AML-193 (cell line): ENCODE data around the gene SNX9.
"Not testable (repeated sequence)": the region's sequence is repeated elsewhere in the genome, so short reads cannot be mapped to it uniquely, and the experiment has no call there.

ENCODE experiments used
- DNase-seq, 2 experiments: peaks; one replicate each; lab custom pipeline; 2025; lab: John Stamatoyannopoulos, UW

The SNX9 gene

GRCh38 chr6:157831424-157832249, 8.6 kb downstream of the SNX9 start:
- no peak for DNase-seq

- DNase-seq, result no peak
These were observed 9.4 kb downstream of the SNX9 start for GRCh38 chr6:157832250-157832967.

- no peak for DNase-seq
These were observed 11.5 kb downstream of the SNX9 start for GRCh38 chr6:157834549-157834948.

- no peak for DNase-seq
These were observed 15.8 kb downstream of the SNX9 start for GRCh38 chr6:157838718-157839430.

- DNase-seq, result no peak
These were observed 16.6 kb downstream of the SNX9 start for GRCh38 chr6:157839606-157840005.

GRCh38 chr6:157840261-157840660, 17.2 kb downstream of the SNX9 start:
- no peak for DNase-seq

- DNase-seq, result no peak
These were observed 17.7 kb downstream of the SNX9 start for GRCh38 chr6:157840776-157841175.

GRCh38 chr6:157841211-157841840, 18.3 kb downstream of the SNX9 start:
- DNase-seq, result no peak

GRCh38 chr6:157842212-157842611, 19.2 kb downstream of the SNX9 start:
- DNase-seq, result no peak

GRCh38 chr6:157844196-157844595, 21.1 kb downstream of the SNX9 start:
- DNase-seq, result not testable (repeated sequence)

GRCh38 chr6:157845493-157846259, 22.6 kb downstream of the SNX9 start:
- no peak for DNase-seq

- no peak for DNase-seq
These were observed 24.8 kb downstream of the SNX9 start for GRCh38 chr6:157847846-157848245.

- DNase-seq, result no peak
These were observed 25.6 kb downstream of the SNX9 start for GRCh38 chr6:157848693-157849092.

GRCh38 chr6:157849288-157850017, 26.4 kb downstream of the SNX9 start:
- no peak for DNase-seq

GRCh38 chr6:157850030-157850429, 27.0 kb downstream of the SNX9 start:
- no peak for DNase-seq

- DNase-seq, result no peak
These were observed 30.2 kb downstream of the SNX9 start for GRCh38 chr6:157853018-157853805.

- no peak for DNase-seq
These were observed 31.0 kb downstream of the SNX9 start for GRCh38 chr6:157853902-157854502.

- DNase-seq, result no peak
These were observed 32.3 kb downstream of the SNX9 start for GRCh38 chr6:157855325-157855724.

- DNase-seq, result not testable (repeated sequence)
These were observed 32.8 kb downstream of the SNX9 start for GRCh38 chr6:157855804-157856203.
